Gastroesophageal sphincter (tissue), 4 donors: Measurements from ENCODE around the gene CYB561. TPM values are rescaled to one million over a fixed set of nuclear protein-coding genes. Genes with fewer than 3 reads are reported as not detected.

Experiments used
- ATAC-seq: fragments of 150-250 bp; one replicate; pipeline ENCODE4 v1.9.1; 2016; ENCODE audit warnings: mild to moderate bottlenecking, moderate library complexity
- H3K27ac ChIP-seq, 4 donors: fragments of 200-600 bp; sonication (generic) in 3 of 4; 1 replicate in 3 of 4; 2 replicates in 1 of 4; pipeline ENCODE4 v1.5.1; 2016 to 2019
- H3K27me3 ChIP-seq: fragments of 200-600 bp; sonication (generic); one replicate; pipeline ENCODE4 v1.5.1; 2019
- H3K36me3 ChIP-seq, 2 donors: fragments of 200-600 bp; sonication (generic); one replicate each; pipeline ENCODE4 v1.5.1; 2019; ENCODE audit warnings: control low read depth in 1 of 2
- H3K4me1 ChIP-seq, 3 donors: fragments of 200-600 bp; sonication (generic); 1 replicate in 2 of 3; 2 replicates in 1 of 3; pipeline ENCODE4 v1.5.1; 2016 to 2019; ENCODE audit warnings: control low read depth in 2 of 3
- H3K4me3 ChIP-seq, 2 donors: fragments of 200-600 bp; sonication (generic); one replicate each; pipeline ENCODE4 v1.5.1; 2019; ENCODE audit warnings: mild to moderate bottlenecking in 1 of 2, moderate library complexity in 1 of 2
- H3K9me3 ChIP-seq, 3 donors: fragments of 200-600 bp; sonication (generic); one replicate each; pipeline ENCODE4 v1.5.1; 2017 to 2019; ENCODE audit warnings: control low read depth in 2 of 3
- CTCF ChIP-seq, 4 experiments: fragments of 200-600 bp in 2 of 4; fragments of 450-650 bp in 2 of 4; sonication (generic) in 1 of 4; IDR thresholded peaks; one replicate each; pipeline ENCODE4 v1.5.1; 2017 to 2019; ENCODE audit warnings: antibody characterized with exemption in 4 of 4, mild to moderate bottlenecking in 2 of 4, moderate library complexity in 2 of 4
- EP300 ChIP-seq: sonication (generic); formaldehyde crosslinking; IDR thresholded peaks from one replicate; pipeline ENCODE4 v1.6.1; 2017; ENCODE audit warnings: antibody characterized with exemption, mild to moderate bottlenecking
- POLR2A ChIP-seq, 2 donors: fragments of 450-650 bp; IDR thresholded peaks; one replicate each; pipeline ENCODE4 v1.6.1; 2017; ENCODE audit warnings: antibody characterized with exemption in 2 of 2, mild to moderate bottlenecking in 2 of 2, moderate library complexity in 1 of 2
- POLR2AphosphoS5 ChIP-seq: sonication (generic); formaldehyde crosslinking; IDR thresholded peaks from one replicate; pipeline ENCODE4 v1.6.1; 2017; ENCODE audit warnings: antibody characterized with exemption
- WGBS, 2 donors: methylation state at CpG; one replicate each; pipeline ENCODE4 v1.1.5; 2018; ENCODE audit warnings: low coverage in 1 of 2; 5-methylcytosine and 5-hydroxymethylcytosine counted together
- total RNA-seq, 4 donors: library from RNA; depleted of rRNA; stranded (reverse); fragments of >200 nt; gene quantifications; one replicate each; pipeline ENCODE4 v1.1.0, GENCODE V29; 2016

CYB561 gene
- total RNA-seq, 4 donors from 2014 or later, result 7.9 to 17.7 (median 15.0) TPM

DNA sequence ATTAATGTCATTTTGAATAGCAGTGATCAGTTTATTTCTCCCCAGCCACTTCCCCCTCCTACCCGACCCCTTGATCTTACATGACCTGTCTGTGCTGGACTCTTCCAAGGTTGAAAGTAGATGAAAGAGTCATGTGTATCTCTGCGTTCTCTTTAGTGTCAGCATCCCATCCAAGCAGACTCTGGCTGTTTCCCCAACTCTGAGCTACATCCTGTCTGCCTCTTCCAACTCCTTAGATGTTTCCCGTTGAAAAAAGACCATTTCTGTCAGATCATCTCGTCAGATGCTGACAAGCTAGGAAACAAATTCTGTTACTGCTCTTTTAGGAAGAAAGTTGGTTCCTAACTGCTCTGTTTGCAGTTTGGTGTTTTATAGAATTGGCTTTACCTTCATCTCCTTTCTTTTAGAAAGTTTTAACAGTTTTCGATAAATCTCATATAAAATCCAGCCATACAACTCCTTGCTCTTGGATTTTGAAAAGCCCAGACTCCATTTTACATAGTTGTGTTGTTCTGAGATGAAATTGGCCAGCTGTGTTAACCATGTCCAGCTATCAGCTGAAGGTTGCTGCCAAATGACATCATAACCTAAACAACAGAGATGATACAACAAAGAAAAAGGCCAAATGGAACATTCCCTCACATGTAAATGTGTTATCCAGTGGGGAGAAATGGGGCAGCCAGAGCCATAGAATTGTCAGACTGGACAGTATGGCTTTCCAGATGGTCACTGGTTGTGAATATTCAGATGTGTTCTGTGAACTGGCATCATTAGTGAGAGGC lies 43.5 kb downstream of the CYB561 start:
- Histone ChIP-seq H3K27ac (peak overlapping the region in 3 of 4 donors; percentile 14 to 39 (median 34)), H3K4me3 (no peak overlapping the region), H3K9me3 (no peaks in the 10 kb centered on the region), H3K4me1 (peaks cover 0 to 54% (median 12%) of the 10 kb centered on the region in 3 donors), H3K36me3 (no peaks in the 10 kb centered on the region), H3K27me3 (no peaks in the 10 kb centered on the region)
- no peak for TF ChIP-seq POLR2AphosphoS5
- no peak for TF ChIP-seq EP300
- TF ChIP-seq POLR2A (IDR thresholded peaks at IDR 0.05), result no peak
- no peak for TF ChIP-seq CTCF (IDR thresholded peaks at IDR 0.05)
- 47 to 53% methylated on average over 4 to 5 of the region's 5 CpGs for WGBS, 2 donors
- ATAC-seq, result peak; percentile 21

- TF ChIP-seq CTCF (IDR thresholded peaks at IDR 0.05), result no peak
- TF ChIP-seq POLR2AphosphoS5, result peak; percentile 76
- no peak for TF ChIP-seq EP300
- Histone ChIP-seq H3K27ac (peak overlapping the region in 2 of 4 donors; percentile 12 to 55), H3K27me3 (no peaks in the 10 kb centered on the region), H3K4me1 (peaks cover 0 to 36% (median 12%) of the 10 kb centered on the region in 3 donors), H3K36me3 (peaks cover 0 to 11% of the 10 kb centered on the region in 2 donors), H3K9me3 (no peaks in the 10 kb centered on the region), H3K4me3 (no peak overlapping the region)
- WGBS, 2 donors, result 18% methylated on average over 4 of the region's 4 CpGs; no CpG with 5 or more reads in 1 of the 2 donors
- ATAC-seq, result peak; percentile 91
Observed at GRCh38 chr17:63399856-63400255, 46.2 kb downstream of the CYB561 start.

GRCh38 chr17:63399316-63399715 lies 46.8 kb downstream of the CYB561 start:
- Histone ChIP-seq H3K36me3 (peaks cover 0 to 13% of the 10 kb centered on the region in 2 donors), H3K27ac (peak overlapping the region in 3 of 4 donors; percentile 12 to 56 (median 55)), H3K9me3 (no peaks in the 10 kb centered on the region), H3K27me3 (no peaks in the 10 kb centered on the region), H3K4me3 (no peak overlapping the region), H3K4me1 (peaks cover 0 to 36% (median 12%) of the 10 kb centered on the region in 3 donors)
- TF ChIP-seq POLR2A (IDR thresholded peaks at IDR 0.05) (no peak), EP300 (no peak), POLR2AphosphoS5 (no peak), CTCF (IDR thresholded peaks at IDR 0.05) (no peak)
- peak; percentile 10 for ATAC-seq
- WGBS, 2 donors, result 2 to 17% methylated on average over 3 of the region's 3 CpGs

DNA sequence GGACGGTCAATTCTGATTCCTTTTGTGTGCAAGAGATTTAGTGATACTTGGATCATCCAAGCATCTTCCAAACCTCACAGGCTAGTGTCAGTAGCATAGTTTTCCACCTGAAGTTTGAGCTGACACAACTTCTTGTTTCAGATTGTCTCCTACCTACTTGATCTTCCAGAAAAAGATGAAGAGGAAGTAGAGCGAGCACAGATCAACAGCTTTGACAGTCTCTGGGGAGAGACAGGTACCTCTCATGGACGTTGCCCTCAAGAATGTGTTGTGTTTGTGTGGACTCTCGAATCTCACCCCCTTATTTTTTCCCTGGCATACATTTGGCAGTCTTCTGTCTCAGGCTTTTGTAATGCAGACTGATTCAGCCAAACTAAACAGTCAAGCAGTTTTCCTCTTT lies 47.4 kb downstream of the CYB561 start:
- Histone ChIP-seq H3K4me3 (no peak overlapping the region), H3K36me3 (peaks cover 0 to 16% of the 10 kb centered on the region in 2 donors), H3K9me3 (no peaks in the 10 kb centered on the region), H3K4me1 (peaks cover 0 to 35% (median 12%) of the 10 kb centered on the region in 3 donors), H3K27ac (peak overlapping the region in 3 of 4 donors; percentile 27 to 56 (median 55)), H3K27me3 (no peaks in the 10 kb centered on the region)
- TF ChIP-seq CTCF (IDR thresholded peaks at IDR 0.05) (no peak), POLR2A (IDR thresholded peaks at IDR 0.05) (no peak), POLR2AphosphoS5 (no peak), EP300 (no peak)
- 49 to 50% methylated on average over 4 of the region's 4 CpGs for WGBS, 2 donors
- ATAC-seq, result no peak
